HG03378 (cell line): ENCODE results near the gene BNC2.

ENCODE experiments used
- ATAC-seq: cut with Tn5 transposase; IDR thresholded peaks from one replicate; pipeline ENCODE4 v1.9.1; 2021; ENCODE audit warnings: mild to moderate bottlenecking, moderate library complexity; ENCODE audit not compliant: unreplicated experiment

BNC2 gene

GRCh38 chr9:16680975-16681651, 189.4 kb downstream of the BNC2 start:
- no peak for ATAC-seq

- no peak for ATAC-seq
Observed at GRCh38 chr9:16680541-16680940, 189.9 kb downstream of the BNC2 start.

- ATAC-seq, result no peak
Observed at GRCh38 chr9:16679327-16679821, 191.1 kb downstream of the BNC2 start.

- ATAC-seq, result no peak
Observed at GRCh38 chr9:16676519-16676918, 194.0 kb downstream of the BNC2 start.

- no peak for ATAC-seq
Observed at GRCh38 chr9:16675131-16675530, 195.3 kb downstream of the BNC2 start.

- no peak for ATAC-seq
Observed at GRCh38 chr9:16673171-16673570, 197.3 kb downstream of the BNC2 start.

GRCh38 chr9:16672501-16672900, 198.0 kb downstream of the BNC2 start:
- ATAC-seq, result no peak

- no peak for ATAC-seq
Observed at GRCh38 chr9:16671591-16672137, 198.8 kb downstream of the BNC2 start.

GRCh38 chr9:16670791-16671190, 199.7 kb downstream of the BNC2 start:
- no peak for ATAC-seq

GRCh38 chr9:16668734-16669295, 201.7 kb downstream of the BNC2 start:
- no peak for ATAC-seq

- no peak for ATAC-seq
Observed at GRCh38 chr9:16664211-16664610, 206.3 kb downstream of the BNC2 start.

GRCh38 chr9:16661816-16662215, 208.7 kb downstream of the BNC2 start:
- ATAC-seq, result no peak

GRCh38 chr9:16659096-16659495, 211.4 kb downstream of the BNC2 start:
- no peak for ATAC-seq

- no peak for ATAC-seq
Observed at GRCh38 chr9:16656432-16657169, 213.9 kb downstream of the BNC2 start.

- ATAC-seq, result no peak
Observed at GRCh38 chr9:16654596-16655126, 215.8 kb downstream of the BNC2 start.

GRCh38 chr9:16653491-16654399, 216.7 kb downstream of the BNC2 start:
- no peak for ATAC-seq

- ATAC-seq, result no peak
Observed at GRCh38 chr9:16652582-16652981, 217.9 kb downstream of the BNC2 start.

GRCh38 chr9:16651446-16651964, 219.0 kb downstream of the BNC2 start:
- no peak for ATAC-seq

GRCh38 chr9:16645970-16646369, 224.5 kb downstream of the BNC2 start:
- no peak for ATAC-seq

GRCh38 chr9:16642421-16643109, 227.9 kb downstream of the BNC2 start:
- ATAC-seq, result no peak
